Right ventricle myocardium inferior (tissue), 1 donor: ENCODE results near the gene HSF2BP. TPM values are rescaled to one million over a fixed set of nuclear protein-coding genes. Genes with fewer than 3 reads are reported as not detected.
"Not testable (repeated sequence)": the region's sequence is repeated elsewhere in the genome, so short reads cannot be mapped to it uniquely, and the experiment has no call there.

Experiments used
- ATAC-seq: fragments of 200-7000 bp; cut with Tn5 transposase; one replicate; pipeline ENCODE4 v1.9.1; 2020; ENCODE audit warnings: mild to moderate bottlenecking, moderate library complexity
- DNase-seq: peaks from one replicate; pipeline ENCODE4 v3.0.0; 2021; ENCODE audit errors: missing footprints
- intact Hi-C: fragments of 100-400 bp; cut with DNase I; formaldehyde crosslinking; loops from one replicate; pipeline ENCODE4 v1.11.0; 2022
- long read RNA-seq: library from polyadenylated mRNA; unstranded; transcript quantifications from one replicate; pipeline ENCODE4 v2.0.0, GENCODE V29; 2021
- total RNA-seq: library from RNA; stranded (reverse); fragmentation: NEBNext Ultra II Directional; extraction: Animal tissue kit (Norgen Biotek cat#: 25700); gene quantifications from one replicate; pipeline ENCODE4 v1.2.1, GENCODE V29; 2021
- donor health status: DM: no; HTN: yes; CAD: no; lungs with severe emphysema.

Gene HSF2BP
- not detected for total RNA-seq
- long read RNA-seq: 0 reads

DNA sequence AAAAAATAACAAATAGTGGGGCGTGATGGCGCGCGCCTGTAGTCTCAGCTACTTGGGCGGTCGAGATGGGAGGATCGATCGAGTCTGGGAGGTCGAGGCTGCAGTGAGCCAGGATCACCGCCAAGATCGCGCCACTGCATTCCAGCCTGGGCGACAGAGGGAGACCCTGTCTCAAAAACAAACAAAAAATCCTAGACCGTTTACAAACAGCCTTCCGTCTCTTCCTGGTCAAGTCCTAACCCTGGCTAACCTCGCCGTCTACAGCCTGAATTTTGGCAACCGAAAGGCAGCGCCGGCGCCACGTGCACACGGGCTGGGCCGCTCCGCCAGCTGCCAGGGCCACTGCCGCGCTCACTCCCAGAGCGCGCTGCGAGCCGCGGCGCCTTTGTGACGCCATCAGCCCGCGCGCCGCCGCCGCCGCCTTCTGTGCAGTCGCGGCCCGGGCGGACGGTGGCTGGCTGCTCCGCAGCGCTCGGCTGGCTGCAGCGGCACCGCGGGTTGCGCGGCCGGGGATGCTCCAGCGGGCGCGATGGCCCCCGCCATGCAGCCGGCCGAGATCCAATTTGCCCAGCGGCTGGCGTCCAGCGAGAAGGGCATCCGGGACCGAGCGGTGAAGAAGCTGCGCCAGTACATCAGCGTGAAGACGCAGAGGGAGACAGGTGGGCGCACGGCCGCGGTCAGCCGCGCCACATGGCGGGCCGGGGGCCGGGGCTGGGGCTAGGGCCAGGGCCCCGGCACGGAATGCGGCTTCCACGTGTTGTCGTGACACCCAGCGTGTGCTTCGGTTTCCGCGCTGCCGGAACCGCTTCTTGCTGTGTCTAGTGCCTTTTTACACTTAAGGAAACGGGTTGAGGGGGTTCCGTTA lies at the start of gene HSF2BP, which contains the start of gene RRP1B:
HSF2BP (minus strand) TSS at position 353 of the 865 bp plus-strand sequence. CDS start 1,392 bp downstream, outside the sequence.
RRP1B (plus strand) TSS at position 425 of the 865 bp plus-strand sequence; CDS start at position 530, 105 bp downstream.
- DNase-seq (peak; percentile 92), ATAC-seq (peak; percentile 96)
- intact Hi-C loops: no loop called here

DNA sequence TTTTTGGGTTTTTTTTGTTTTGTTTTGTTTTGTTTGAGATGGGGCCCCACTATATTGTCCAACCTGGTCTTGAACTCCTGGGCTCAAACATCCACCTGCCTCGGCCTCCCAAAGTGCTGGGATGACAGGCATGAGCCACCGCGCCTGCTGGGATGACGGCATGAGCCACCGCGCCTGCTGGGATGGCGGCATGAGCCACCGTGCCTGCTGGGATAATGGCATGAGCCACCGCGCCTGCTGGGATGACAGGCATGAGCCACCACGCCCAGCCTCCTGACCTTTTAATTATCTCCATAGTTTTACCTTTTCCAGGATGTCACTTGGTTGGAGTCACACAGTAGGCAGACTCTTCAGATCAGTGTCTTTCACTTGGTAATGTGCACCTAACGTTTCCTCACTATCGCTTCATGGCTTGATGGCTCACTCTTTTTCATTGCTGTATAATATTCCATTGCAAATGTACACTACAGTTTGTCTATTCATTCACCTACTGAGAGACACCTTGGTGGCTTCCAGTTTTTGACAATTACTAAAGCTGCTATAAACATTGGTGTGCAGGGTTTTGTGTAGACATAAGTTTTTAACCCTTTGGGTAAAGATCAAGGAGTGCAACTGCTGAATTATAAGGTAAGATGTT lies 49.6 kb upstream of the HSF2BP start:
- DNase-seq: no peak
- intact Hi-C loops: no loop called here
- no peak for ATAC-seq

DNA sequence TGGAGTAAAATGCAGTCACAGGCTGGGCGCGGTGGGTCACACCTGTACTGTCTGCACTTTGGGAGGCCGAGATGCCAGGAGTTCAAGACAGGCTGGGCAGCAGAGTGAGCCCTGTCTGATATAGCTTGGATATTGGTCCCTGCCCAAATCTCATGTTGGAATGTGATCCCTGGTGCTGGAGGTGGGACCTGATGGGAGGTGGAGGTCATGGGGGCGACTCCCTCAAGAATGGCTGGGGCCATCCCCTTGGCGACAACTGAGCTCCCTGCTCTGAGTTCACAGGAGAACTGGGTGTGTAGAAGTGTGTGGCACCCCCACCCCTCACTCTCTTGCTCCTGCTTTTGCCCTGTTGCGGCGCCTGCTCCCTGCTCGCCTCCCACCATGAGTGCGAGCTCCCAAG lies 48.2 kb upstream of the HSF2BP start:
- intact Hi-C loops: no loop called here
- no peak for DNase-seq
- ATAC-seq: no peak

DNA sequence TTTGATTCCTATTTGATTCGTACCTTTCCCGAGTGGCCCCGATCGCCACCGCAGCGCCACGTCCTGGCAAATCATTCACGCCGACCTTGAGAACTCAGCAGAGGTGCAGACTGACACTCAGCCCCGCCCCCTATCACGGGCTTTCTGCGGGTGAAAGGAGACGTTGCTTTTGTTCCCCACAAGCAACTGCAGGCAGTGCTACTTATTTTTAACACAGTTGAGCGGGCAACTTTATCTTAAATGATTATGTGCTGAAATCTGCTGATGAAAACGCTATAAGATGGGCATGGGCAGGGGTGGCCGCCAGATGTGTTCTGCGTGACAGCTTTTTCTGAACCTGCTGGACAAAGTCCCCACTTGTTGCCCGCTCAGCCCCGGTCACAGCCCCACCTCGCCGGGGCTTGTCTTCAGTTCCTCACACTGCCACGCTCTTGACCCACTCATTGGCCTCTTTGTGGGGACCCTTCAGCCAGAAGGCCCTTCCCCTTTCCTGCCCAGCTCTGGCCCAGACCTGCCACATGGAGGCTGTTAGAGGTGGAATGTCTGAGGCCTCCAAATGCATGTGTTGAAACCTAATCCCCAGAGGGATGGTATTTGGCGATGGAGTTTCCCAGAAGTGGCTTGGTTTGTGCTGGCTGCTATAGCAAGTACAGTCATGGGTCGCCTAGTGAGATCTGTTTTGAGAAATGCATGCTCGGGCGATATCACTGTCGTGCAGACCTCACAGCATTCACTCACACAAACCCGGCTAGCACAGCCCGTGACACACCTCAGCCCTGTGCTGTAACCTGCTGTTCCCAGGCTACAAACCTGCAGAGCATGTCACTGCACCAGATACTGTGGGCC lies 44.0 kb upstream of the HSF2BP start:
- DNase-seq (no peak), ATAC-seq (peak; percentile 77)
- intact Hi-C loops: no loop called here

DNA sequence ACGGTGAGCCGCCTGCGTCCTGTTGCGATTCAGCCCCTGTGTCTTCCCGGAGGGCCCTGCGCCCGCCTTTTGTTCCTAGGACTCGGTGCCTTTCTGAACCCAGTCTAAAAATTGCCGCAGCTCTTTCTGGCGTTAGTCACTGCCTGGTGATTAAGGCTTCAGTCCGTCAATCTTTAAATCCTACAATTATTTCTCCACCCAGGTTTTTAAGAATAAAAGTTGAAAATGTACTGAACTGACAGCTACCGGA lies 43.4 kb upstream of the HSF2BP start:
- peak; percentile 59 for ATAC-seq
- intact Hi-C loops: no loop called here
- no peak for DNase-seq

DNA sequence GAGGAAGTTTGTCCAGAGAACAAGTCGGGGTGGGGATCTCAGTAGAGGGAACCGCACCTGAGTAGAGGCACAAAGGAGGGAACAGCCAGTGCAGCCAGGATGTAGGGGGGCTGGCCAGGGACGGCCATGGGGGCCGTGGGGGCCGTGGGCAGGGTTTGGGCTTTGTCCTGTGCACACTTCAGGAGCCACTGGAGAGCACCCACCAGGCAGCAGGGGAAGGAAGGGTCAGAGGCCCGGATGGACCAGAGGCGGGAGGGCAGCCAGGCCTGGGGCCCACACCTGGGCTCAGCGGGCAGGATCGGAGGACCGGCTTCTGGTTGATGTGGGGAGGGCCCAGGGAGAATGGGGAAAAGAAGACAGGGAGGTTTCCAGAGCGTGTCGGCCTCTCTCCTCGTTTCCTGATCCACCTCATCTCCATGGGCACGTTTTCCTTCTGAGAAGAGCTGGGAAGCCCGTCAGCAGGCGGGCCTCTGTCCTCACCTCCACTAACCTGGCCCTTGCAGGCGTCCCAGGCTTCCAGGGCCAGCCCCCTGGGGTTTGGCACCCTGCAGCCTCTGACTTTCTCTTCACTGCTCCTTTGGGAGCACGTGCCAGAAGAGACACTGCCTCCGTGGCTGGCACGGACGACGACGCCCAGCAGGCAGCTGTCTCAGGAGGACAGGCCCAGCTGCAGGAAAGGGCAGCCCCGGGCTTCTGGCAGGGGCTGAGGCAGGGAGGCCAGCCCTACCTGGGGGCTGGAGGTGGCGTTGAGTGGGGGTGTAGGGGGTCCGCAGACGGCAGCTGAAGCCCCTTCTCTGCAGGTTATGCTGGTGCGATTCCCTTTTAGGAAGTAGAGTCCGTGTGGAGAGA lies 42.9 kb upstream of the HSF2BP start:
- intact Hi-C loops: no loop called here
- no peak for DNase-seq
- peak; percentile 8 for ATAC-seq

DNA sequence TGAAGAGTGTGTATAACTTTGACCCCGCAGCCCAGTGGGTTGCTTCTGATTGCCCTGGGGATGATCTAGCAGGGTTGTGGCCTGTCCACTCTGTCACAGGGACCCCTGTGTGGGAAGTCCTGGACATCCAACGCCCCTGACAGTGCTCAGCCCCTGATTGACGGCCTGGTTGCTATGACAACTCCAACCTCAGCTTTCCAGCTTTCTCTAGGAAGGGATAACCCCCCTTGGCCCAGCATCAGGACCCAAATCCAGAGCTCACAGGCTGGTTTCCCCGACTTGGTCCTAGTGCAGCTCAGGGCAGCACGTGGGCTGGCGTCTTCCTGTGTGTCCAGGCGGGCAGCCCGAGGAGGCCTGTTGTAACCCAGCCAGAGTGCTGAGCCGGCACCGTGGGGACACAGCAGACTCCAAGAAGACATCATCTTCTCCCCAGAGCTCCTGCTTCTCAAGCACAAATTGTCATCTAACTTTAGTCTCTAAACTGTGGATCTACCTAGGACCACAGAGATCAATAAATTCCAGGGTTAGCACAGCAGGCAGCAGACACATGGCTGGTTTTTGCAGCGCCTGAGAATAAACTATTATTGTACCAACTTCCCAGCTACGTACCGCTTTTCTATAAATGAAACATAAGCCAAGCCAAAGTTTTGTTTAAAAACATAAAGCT lies 40.8 kb upstream of the HSF2BP start:
- no peak for DNase-seq
- intact Hi-C loops: no loop called here
- no peak for ATAC-seq

DNA sequence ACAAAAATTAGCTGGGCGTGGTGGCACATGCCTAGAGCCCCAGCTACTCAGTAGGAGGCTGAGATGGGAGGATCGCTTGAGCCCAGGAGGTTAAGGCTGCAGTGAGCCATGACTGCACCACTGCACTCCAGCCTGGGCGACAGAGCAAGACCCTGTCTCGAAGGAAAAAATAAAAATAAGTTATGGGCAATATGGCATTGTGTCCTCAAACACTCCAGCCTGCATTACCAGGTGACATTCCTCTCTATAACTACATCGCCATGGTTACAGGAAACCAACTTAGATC lies 40.1 kb upstream of the HSF2BP start:
- DNase-seq, ATAC-seq, intact Hi-C loops: not testable (repeated sequence)

DNA sequence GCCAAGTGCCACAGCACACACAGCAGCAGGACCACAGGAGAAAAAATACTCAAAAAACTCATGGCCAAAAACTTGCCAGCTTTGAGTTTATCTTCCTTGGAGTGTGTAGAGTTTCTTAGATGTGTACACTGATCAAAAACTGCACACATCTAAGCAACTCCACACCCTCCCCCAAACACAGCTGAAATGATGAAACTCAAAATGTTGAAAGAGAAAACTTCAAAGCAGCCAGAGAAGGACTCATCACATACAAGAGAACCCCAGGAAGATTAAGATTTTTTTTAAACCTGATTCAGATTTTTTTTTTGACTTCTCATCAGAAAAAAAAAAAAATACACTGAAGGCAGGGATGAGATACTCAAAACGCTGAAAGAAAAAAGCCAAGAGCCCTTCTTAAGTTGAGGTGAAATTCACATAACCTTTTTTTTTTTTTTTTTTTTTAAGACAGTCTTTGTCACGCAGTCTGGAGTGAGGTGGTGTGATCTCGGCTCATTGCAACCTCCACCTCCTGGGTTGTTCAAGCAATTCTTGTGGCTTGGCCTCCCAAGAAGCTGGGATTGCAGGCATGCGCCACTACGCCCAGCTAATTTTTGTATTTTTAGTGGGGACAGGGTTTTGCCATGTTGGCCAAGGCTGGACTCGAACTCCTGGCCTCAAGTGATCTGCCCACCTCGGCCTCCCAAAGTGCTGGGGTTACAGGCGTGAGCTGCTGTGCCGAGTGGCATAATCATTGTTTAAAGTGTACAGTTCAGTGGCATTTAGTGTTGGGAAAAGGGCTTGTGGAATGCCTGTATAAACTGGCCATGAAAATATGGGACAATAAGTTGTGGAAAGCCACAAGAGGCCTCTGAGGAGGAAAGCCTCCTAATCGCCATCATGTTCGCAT lies 38.7 kb upstream of the HSF2BP start:
- DNase-seq (no peak), ATAC-seq (no peak)
- intact Hi-C loops: no loop called here

DNA sequence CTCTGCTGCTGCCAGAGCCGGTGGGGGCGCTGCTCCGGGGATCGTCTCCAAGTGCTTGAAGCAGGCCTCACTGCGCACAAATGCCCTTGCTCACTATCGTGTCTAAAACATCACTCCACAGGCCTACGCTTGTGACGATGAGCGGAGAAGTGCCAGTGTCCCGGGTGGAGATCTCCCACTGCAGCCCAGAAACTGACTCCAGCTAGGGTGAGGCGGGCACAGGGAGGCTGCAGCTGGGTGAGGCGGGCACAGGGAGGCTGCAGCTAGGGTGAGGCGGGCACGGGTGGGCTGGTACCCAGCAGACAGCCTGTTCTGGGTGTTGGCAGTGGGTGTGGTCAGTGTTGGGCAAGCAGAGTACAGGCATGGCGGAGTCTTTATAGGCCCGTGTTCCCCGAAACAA lies 36.9 kb upstream of the HSF2BP start:
- no peak for ATAC-seq
- intact Hi-C loops: no loop called here
- DNase-seq: no peak

DNA sequence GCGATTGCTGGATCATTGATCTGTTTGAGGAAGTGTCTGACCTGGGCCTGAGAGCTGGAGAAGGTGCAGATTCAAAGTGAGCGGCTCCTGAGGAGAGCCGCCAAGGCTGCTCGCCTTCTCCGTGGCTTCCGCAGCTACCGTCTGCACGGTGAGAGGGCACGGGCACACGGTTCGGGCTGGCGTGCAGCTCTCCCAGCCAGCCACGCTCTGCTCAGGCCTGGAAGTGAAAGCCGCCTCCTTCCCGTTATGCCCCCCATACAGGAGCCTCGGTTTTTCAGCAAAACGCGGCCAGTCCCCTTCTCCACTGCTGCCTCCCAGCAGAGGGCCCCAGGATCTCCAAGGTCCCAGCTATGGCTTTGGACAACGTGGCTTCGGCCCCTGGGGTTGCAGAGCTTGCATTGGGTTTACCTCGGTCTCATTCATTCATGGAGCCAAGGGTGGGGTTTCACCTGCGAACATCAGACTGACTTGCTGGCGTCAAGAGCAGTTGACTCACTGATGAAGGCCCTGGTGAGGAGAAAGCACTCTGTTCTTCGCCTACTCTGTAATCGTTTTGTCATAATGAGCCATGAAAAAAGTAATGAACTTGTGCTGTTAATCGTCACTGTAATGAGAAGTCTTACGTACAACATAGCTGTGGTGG lies 35.3 kb upstream of the HSF2BP start:
- DNase-seq (no peak), ATAC-seq (no peak)
- intact Hi-C loops: no loop called here

DNA sequence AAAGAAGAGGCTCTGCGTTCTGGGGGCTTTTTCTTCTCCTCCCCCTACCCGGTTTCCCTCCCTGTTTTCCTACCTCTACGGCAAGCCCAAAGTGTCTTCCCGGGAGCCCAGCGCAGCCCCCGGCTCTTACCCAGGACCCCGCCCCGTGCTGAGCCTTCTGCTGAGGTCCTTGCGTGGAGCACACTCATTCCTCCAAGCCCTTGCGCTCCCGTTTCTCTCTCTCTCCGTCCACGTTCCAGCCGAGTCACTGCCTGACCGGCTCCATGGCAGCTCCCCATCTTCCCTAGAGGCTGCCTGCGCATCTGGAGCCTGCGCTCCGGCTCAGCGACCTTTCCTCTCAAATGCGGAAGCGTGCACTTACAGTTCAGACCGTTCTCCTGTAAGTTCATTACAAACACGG lies 34.7 kb upstream of the HSF2BP start:
- intact Hi-C loops: no loop called here
- no peak for ATAC-seq
- no peak for DNase-seq

DNA sequence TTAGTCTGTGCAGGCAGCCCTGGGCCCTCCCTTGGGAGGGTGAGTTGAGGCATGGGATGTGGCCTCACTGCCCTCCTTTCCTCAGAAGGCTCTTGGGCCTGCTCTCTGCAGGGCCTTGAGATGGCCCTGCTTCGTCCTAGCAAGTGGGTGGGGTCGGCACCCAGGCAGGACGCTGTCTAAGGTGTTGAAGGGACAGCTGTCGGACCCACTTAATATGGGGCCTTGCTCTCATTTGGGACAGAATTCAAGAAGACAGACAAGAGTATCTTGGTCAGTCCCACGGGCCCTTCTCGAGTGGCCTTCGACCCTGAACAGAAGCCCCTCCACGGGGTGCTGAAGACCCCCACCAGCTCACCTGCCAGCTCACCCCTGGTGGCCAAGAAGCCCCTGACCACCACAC lies 33.7 kb upstream of the HSF2BP start:
- DNase-seq (no peak), ATAC-seq (no peak)
- intact Hi-C loops: no loop called here

DNA sequence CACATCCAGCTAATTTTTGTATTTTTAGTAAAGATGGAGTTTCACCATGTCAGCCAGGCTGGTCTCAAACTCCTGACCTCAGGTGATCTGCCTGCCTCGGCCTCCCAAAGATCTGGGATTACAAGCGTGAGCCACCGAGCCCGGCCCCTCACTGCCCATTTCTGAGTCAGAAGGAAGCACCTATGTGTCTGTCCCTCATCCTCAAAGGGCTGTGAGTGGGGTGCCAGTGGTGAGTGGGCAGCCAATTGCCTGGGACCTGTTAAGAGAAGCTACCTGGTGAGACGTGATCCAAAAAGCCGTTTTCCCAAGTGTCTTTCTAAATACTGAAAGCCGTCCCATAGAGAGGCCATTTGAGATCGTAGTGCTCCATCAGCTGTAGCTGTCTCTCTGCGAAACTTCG lies 32.5 kb upstream of the HSF2BP start:
- intact Hi-C loops: no loop called here
- DNase-seq: no peak
- ATAC-seq: no peak

DNA sequence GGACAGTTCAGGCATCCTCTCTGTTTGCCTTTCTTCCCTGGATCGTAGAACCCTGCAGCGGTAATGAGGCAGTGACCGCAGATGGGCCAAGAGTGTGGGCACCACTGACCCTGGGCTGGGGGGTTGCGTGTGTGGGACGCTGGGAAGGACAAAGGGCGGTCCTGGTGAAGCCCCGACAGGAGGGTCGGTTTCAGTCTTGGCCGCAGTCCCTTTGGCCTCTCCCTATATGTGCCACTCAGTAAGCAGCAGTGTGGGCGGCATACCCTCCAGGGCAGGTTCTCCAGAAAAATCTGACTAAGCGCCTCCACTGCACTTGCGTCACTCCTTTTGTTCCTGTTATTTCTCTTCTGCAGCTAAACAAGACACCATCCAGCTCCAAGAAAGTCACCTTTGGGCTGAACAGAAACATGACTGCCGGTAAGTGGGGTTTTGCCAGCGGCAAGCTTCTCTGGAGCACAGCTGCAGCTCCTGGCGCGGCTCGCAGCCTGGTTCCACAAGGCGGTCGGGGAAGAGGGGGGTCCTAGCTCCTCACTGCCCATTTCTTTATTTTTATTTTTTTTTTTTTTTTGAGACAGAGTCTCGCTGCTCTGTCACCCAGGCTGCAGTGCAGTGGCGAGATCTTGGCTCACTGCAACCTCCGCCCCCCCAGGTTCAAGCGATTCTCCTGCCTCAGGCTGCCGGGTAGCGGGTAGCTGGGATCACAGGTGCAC lies 32.0 kb upstream of the HSF2BP start:
- no peak for ATAC-seq
- intact Hi-C loops: no loop called here
- DNase-seq: no peak

DNA sequence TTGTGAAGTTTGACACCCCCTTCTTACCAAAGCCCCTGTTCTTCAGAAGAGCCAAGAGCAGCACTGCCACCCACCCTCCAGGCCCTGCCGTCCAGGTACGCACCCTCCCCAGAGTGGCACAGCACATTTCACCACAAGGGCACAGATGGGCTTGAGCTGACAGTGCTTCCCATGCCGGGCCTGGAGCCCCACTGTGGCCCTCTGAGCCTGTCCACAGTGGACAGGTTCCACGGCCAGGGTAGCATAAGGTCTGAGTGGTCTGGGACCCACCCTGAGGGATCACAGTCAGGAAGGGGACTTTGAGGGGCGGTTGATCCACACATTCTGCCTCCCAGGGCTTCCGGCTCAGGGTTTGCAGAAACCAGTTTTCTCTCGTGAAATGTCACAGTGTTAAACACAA lies 31.1 kb upstream of the HSF2BP start:
- no peak for ATAC-seq
- intact Hi-C loops: no loop called here

More for the DNA sequence above, 31.1 kb upstream of the HSF2BP start:
- DNase-seq: no peak
